ENCODE results near the gene TMEM9. TPM values are rescaled to one million over a fixed set of nuclear protein-coding genes. Genes with fewer than 3 reads are reported as not detected.

TMEM9 gene
- total and polyA plus RNA-seq, 2 experiments from 2014 or later: 99.4 to 104 TPM

DNA sequence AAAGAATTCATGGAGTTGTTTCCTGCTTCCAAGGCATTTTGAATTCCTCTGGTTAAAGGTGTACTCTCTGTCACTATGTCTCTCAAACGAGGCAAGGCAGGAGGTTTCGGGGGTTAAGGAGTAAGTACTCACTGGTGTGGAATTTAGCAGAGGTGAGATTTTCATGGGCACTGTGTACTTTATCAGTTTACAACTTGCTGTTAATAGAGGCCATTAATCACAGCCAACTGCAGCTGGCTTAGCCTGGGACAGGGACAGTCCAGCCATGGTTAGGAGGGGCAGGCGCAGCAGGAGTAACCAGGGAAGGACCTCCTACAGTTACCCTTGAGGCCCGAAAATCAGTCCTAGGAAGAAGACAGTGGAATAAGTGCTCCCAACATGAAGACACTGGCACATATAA is 18.1 kb upstream of the TMEM9 start:
- no peaks in the 10 kb centered on the region for H3K9me2 ChIP-seq (replicated peaks; ENCODE audit: insufficient read depth)
- peaks cover 21% of the 10 kb centered on the region for H3K4me1 ChIP-seq (ENCODE audit: insufficient read depth)
- H3K27me3 ChIP-seq: no peaks in the 10 kb centered on the region
- no peaks in the 10 kb centered on the region for H3K79me2 ChIP-seq
- 68% methylated on average over 4 of the region's 4 CpGs for WGBS (ENCODE audit: low lambda C conversion rate, missing lambda C conversion rate)
- peak overlapping the region; percentile 80 for H3K4me2 ChIP-seq
- H3K9me3 ChIP-seq (ENCODE audit: low read depth): no peaks in the 10 kb centered on the region
- no peak for DNase-seq (ENCODE audit: low spot score)
- H3K27ac ChIP-seq: peak overlapping the region; percentile 92
- no peaks in the 10 kb centered on the region for H4K20me1 ChIP-seq (ENCODE audit: insufficient read depth, poor library complexity, severe bottlenecking)
- no peaks in the 10 kb centered on the region for H3K36me3 ChIP-seq (replicated peaks; ENCODE audit: insufficient read depth, low read depth)
- H3K4me3 ChIP-seq: no peak overlapping the region
- H2AFZ ChIP-seq: no peak overlapping the region
- no peak for TF ChIP-seq EZH2 (IDR thresholded peaks at IDR 0.05; ENCODE audit: borderline replicate concordance)
- TF ChIP-seq, protein P1, sequence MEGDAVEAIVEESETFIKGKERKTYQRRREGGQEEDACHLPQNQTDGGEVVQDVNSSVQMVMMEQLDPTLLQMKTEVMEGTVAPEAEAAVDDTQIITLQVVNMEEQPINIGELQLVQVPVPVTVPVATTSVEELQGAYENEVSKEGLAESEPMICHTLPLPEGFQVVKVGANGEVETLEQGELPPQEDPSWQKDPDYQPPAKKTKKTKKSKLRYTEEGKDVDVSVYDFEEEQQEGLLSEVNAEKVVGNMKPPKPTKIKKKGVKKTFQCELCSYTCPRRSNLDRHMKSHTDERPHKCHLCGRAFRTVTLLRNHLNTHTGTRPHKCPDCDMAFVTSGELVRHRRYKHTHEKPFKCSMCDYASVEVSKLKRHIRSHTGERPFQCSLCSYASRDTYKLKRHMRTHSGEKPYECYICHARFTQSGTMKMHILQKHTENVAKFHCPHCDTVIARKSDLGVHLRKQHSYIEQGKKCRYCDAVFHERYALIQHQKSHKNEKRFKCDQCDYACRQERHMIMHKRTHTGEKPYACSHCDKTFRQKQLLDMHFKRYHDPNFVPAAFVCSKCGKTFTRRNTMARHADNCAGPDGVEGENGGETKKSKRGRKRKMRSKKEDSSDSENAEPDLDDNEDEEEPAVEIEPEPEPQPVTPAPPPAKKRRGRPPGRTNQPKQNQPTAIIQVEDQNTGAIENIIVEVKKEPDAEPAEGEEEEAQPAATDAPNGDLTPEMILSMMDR (IDR thresholded peaks at IDR 0.05; ENCODE audit: poor library complexity): no peak
- TF ChIP-seq EZH2phosphoT487 (IDR thresholded peaks at IDR 0.05; ENCODE audit: low read depth, severe bottlenecking, unreplicated experiment): no peak

DNA sequence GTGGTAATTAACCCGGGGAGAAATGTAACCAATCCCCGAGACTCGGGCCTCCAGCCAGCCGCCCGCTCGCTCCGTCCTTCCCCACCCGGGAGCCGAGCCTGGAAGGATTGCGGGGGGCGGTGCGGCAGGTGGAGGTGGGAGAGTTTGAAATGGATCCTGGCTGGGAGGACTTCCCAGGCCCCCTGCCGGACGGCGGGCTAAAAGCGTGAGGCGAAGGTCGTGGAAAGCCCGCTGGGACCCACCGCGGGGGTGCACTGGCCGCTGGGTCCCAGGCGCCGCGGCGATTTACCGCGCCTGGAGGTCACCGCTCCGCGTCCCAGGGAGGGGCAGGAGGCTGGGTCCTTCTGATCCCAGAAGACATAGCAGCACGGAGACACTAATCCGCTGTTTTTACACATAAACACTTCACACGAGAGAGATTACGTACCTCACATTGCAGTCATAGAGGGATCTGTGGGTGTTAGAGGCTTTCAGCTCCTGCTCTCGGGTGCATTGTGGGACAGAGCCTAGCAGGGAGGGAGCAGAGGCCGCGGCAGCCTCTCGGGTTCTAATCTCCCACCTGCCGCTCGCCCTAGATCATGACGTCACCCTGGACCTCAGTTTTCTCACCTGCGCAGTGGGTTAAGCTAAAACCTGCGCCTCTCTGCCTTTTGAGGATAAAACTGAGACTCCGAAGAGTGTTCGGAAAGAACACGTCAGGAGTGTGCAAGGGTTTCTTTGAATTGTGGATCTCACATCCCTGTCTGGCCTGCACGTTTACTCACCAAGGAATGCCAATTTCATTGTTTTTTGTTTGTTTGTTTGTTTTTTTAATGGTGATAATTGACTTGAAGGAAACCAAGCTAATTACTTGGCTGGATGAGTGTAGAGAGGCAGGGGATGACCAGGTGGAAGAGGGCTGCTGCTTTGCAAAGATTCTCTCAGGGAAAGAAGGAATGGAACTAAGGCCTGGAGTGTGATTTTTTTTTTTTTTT is 17.1 kb upstream of the TMEM9 start:
- DNase-seq (ENCODE audit: low spot score): peak; percentile 81
- 7% methylated on average over 48 of the region's 48 CpGs for WGBS (ENCODE audit: low lambda C conversion rate, missing lambda C conversion rate)
- peak overlapping the region; percentile 16 for H3K4me3 ChIP-seq

DNA sequence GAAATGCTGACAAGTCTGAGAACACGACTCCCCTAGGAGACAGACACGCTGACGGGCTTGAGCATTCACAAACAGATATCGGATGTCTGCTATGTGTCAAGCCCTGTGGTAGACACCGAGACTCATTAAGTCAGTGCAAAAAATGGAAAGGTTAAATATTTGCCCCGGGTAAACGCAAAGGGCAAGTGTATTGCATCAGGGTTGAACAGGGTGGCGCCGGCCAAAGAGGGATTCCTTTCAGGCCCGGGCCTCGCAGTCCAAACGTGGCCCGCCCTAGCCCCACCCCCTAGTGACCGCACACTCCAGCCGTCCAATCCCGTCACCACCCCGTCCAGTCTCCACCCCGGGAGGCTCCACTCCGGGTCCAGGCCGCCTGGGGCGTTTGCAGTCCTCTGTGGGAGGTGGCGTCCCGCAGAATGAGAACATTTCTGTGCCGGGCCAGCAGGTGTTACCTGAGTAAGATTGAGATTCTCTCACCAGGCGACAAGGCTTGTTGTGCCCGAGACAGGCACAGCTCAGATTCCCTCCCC is 16.3 kb upstream of the TMEM9 start:
- WGBS (ENCODE audit: low lambda C conversion rate, missing lambda C conversion rate): 4% methylated on average over 23 of the region's 26 CpGs
- Histone ChIP-seq H3K4me3 (peak overlapping the region; percentile 16), H3K79me2 (no peaks in the 10 kb centered on the region)

More for the DNA sequence above, 17.1 kb upstream of the TMEM9 start:
- Histone ChIP-seq H4K20me1 (ENCODE audit: insufficient read depth, poor library complexity, severe bottlenecking) (no peaks in the 10 kb centered on the region), H3K4me1 (ENCODE audit: insufficient read depth) (peaks cover 21% of the 10 kb centered on the region), H3K36me3 (replicated peaks; ENCODE audit: insufficient read depth, low read depth) (no peaks in the 10 kb centered on the region), H3K79me2 (no peaks in the 10 kb centered on the region), H2AFZ (peak overlapping the region; percentile 38), H3K9me3 (ENCODE audit: low read depth) (no peaks in the 10 kb centered on the region), H3K27me3 (no peaks in the 10 kb centered on the region), H3K27ac (peak overlapping the region; percentile 92), H3K9me2 (replicated peaks; ENCODE audit: insufficient read depth) (no peaks in the 10 kb centered on the region), H3K4me2 (peak overlapping the region; percentile 80)
- TF ChIP-seq, protein P1 (IDR thresholded peaks at IDR 0.05; ENCODE audit: poor library complexity): peak; percentile 51
- no peak for TF ChIP-seq EZH2phosphoT487 (IDR thresholded peaks at IDR 0.05; ENCODE audit: low read depth, severe bottlenecking, unreplicated experiment)
- no peak for TF ChIP-seq EZH2 (IDR thresholded peaks at IDR 0.05; ENCODE audit: borderline replicate concordance)

More for the DNA sequence above, 16.3 kb upstream of the TMEM9 start:
- Histone ChIP-seq H3K27ac (peak overlapping the region; percentile 92), H3K9me2 (replicated peaks; ENCODE audit: insufficient read depth) (no peaks in the 10 kb centered on the region), H3K36me3 (replicated peaks; ENCODE audit: insufficient read depth, low read depth) (no peaks in the 10 kb centered on the region), H3K4me1 (ENCODE audit: insufficient read depth) (peaks cover 21% of the 10 kb centered on the region), H3K4me2 (peak overlapping the region; percentile 80), H2AFZ (peak overlapping the region; percentile 38), H4K20me1 (ENCODE audit: insufficient read depth, poor library complexity, severe bottlenecking) (no peaks in the 10 kb centered on the region), H3K9me3 (ENCODE audit: low read depth) (no peaks in the 10 kb centered on the region), H3K27me3 (no peaks in the 10 kb centered on the region)
- TF ChIP-seq EZH2phosphoT487 (IDR thresholded peaks at IDR 0.05; ENCODE audit: low read depth, severe bottlenecking, unreplicated experiment) (no peak), EZH2 (IDR thresholded peaks at IDR 0.05; ENCODE audit: borderline replicate concordance) (no peak)
- TF ChIP-seq, protein P1 (IDR thresholded peaks at IDR 0.05; ENCODE audit: poor library complexity): no peak
- DNase-seq (ENCODE audit: low spot score): peak; percentile 97
